ENCODE results near the gene KRTAP12-3.
A peak's percentile ranks its signal among the peaks of the same experiment; 100 is the strongest.
"Not testable (repeated sequence)": the region's sequence is repeated elsewhere in the genome, so short reads cannot be mapped to it uniquely, and the experiment has no call there.

KRTAP12-3 gene

DNA sequence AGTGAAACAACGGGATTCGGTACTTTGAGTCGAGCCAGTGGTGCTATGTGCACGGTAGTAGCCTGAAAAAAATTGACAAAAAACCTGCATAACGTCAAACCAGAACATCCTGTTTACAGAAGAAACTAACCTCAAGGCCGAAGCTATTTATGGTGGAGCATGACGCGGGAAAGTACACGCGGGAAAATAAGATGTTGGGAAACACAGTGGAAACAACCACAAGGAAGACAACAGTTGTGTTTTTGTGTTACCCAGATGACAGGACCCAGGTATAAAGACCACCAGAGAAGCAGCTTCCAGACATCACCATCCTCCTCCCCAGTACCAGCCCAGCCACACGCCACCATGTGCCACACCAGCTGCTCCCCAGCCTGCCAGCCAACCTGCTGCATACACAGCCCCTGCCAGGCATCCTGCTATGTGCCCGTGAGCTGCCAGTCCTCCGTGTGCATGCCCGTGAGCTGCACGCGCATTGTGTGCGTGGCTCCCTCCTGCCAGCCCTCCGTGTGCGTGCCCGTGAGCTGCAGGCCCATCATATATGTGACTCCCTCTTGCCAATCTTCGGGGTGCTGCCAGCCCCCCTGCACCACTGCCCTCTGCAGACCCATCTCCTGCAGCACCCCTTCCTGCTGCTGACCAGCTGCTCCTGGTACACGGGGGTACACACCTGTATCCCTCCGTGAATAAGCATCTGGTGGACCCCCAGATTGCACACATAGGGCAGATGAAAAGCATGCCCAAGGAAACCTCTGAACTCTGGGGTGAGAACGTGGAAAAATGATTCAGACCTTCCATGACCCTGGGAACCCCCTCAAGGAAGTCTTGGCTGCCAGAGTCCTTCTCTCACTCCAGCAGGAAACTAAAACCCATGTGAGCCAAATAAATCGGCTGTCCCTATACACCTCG lies at the start of gene KRTAP12-3:
KRTAP12-3 (plus strand) TSS at position 298 of the 906 bp plus-strand sequence; CDS start at position 346, 48 bp downstream.
- peak within 1 kb of the TSS in 1 of 2 donors; percentile 20 for H3K4me3 ChIP-seq (ENCODE audit: low read length in 2 of 2)
- H3K27me3 ChIP-seq (ENCODE audit: control insufficient read depth in 2 of 2, insufficient read depth in 2 of 2, low read length in 2 of 2), result peaks cover 0 to 3% of the 10 kb centered on the region in 2 donors
- H3K27ac ChIP-seq (ENCODE audit: low read depth in 2 of 2, low read length in 2 of 2), result peak within 1 kb of the TSS; percentile 37 to 65
- no peaks in the 10 kb centered on the region for H3K4me1 ChIP-seq (ENCODE audit: control insufficient read depth in 2 of 2, insufficient read depth in 2 of 2, low read length in 2 of 2)
- no peak within 1 kb of the TSS for H3K9ac ChIP-seq (ENCODE audit: low read depth in 1 of 2, low read length in 2 of 2)
- no peaks in the 10 kb centered on the region for H3K9me3 ChIP-seq (ENCODE audit: control insufficient read depth in 2 of 2, low read length in 2 of 2)
- H3K36me3 ChIP-seq (ENCODE audit: control insufficient read depth in 2 of 2, insufficient read depth in 2 of 2, low read length in 2 of 2), result no peaks in the 10 kb centered on the region

DNA sequence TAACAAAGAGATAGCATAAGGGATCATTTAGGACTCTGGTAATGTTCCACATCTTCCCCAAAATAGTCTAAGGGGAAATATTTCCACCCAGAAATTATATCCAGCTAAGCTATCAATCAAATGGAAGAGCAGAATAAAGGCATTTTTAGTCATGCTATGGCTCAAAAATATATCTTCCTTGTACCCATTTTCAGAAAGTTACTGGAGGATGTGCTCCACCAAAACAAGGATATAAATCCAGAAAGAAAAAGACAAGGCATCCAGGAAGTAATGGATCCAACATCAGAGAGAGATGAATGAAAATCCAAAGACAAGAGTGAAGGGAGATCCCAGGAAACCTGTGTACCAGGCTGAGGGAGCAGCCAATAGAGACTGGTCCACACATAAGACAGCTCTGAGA lies 48.5 kb upstream of the KRTAP12-3 start:
- Histone ChIP-seq H3K4me3 (ENCODE audit: low read length in 2 of 2) (no peak overlapping the region), H3K4me1 (ENCODE audit: control insufficient read depth in 2 of 2, insufficient read depth in 2 of 2, low read length in 2 of 2) (no peaks in the 10 kb centered on the region), H3K27ac (ENCODE audit: low read depth in 2 of 2, low read length in 2 of 2) (no peak overlapping the region), H3K9me3 (ENCODE audit: control insufficient read depth in 2 of 2, low read length in 2 of 2) (peaks cover 0 to 5% of the 10 kb centered on the region in 2 donors), H3K36me3 (ENCODE audit: control insufficient read depth in 2 of 2, insufficient read depth in 2 of 2, low read length in 2 of 2) (no peaks in the 10 kb centered on the region), H3K27me3 (ENCODE audit: control insufficient read depth in 2 of 2, insufficient read depth in 2 of 2, low read length in 2 of 2) (no peaks in the 10 kb centered on the region), H3K9ac (ENCODE audit: low read depth in 1 of 2, low read length in 2 of 2) (no peak overlapping the region)

- not testable (repeated sequence) for H3K9ac ChIP-seq (ENCODE audit: low read depth in 1 of 2, low read length in 2 of 2); H3K4me3 ChIP-seq (ENCODE audit: low read length in 2 of 2); H3K36me3 ChIP-seq (ENCODE audit: control insufficient read depth in 2 of 2, insufficient read depth in 2 of 2, low read length in 2 of 2); H3K9me3 ChIP-seq (ENCODE audit: control insufficient read depth in 2 of 2, low read length in 2 of 2); H3K4me1 ChIP-seq (ENCODE audit: control insufficient read depth in 2 of 2, insufficient read depth in 2 of 2, low read length in 2 of 2); H3K27ac ChIP-seq (ENCODE audit: low read depth in 2 of 2, low read length in 2 of 2); H3K27me3 ChIP-seq (ENCODE audit: control insufficient read depth in 2 of 2, insufficient read depth in 2 of 2, low read length in 2 of 2)
These were observed 47.4 kb upstream of the KRTAP12-3 start for GRCh38 chr21:44610157-44610843.

DNA sequence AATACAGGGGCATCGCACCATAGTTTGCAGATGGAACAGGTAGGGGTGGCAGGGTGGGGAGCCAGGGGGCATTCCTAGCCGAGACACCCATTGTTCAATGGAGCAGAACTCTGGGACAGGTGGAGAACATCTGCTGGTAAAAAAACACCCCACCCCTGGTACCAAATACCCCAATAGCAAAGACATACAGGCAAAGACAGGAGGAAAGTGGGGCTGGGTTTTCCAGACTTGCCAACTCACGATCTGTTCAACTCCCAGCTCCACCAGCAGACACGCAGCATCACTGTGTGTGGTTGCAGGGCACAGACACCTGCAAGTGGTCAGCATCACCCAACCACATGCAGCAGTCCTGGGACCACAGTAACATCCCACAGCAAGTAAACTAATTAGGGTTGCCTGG lies 46.2 kb upstream of the KRTAP12-3 start:
- H3K36me3 ChIP-seq (ENCODE audit: control insufficient read depth in 2 of 2, insufficient read depth in 2 of 2, low read length in 2 of 2), result no peaks in the 10 kb centered on the region
- no peak overlapping the region for H3K9ac ChIP-seq (ENCODE audit: low read depth in 1 of 2, low read length in 2 of 2)
- no peak overlapping the region for H3K27ac ChIP-seq (ENCODE audit: low read depth in 2 of 2, low read length in 2 of 2)
- no peaks in the 10 kb centered on the region for H3K4me1 ChIP-seq (ENCODE audit: control insufficient read depth in 2 of 2, insufficient read depth in 2 of 2, low read length in 2 of 2)
- no peak overlapping the region for H3K4me3 ChIP-seq (ENCODE audit: low read length in 2 of 2)
- H3K27me3 ChIP-seq (ENCODE audit: control insufficient read depth in 2 of 2, insufficient read depth in 2 of 2, low read length in 2 of 2), result no peaks in the 10 kb centered on the region
- H3K9me3 ChIP-seq (ENCODE audit: control insufficient read depth in 2 of 2, low read length in 2 of 2), result peaks cover 0 to 5% of the 10 kb centered on the region in 2 donors

DNA sequence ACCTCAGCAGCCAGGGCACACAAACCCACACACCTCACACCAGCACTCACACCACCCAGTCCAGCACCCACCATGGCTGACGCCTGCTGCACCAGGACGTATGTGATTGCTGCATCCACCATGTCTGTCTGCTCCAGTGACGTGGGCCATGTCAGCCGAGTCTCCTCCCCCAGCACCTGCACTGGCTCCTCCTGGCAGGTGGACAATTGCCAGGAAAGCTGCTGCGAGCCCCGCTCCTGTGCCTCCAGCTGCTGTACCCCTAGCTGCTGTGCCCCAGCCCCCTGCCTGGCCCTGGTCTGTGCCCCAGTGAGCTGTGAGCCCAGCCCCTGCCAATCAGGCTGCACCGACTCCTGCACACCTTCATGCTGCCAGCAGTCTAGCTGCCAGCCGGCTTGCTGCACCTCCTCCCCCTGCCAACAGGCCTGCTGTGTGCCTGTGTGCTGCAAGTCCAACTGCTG lies 45.7 kb upstream of the KRTAP12-3 start, which contains the start of gene KRTAP10-8:
KRTAP10-8 (plus strand) TSS at position 51 of the 458 bp plus-strand sequence; CDS start at position 73, 22 bp downstream.
- no peak within 1 kb of the TSS for H3K9ac ChIP-seq (ENCODE audit: low read depth in 1 of 2, low read length in 2 of 2)
- no peak within 1 kb of the TSS for H3K4me3 ChIP-seq (ENCODE audit: low read length in 2 of 2)
- no peak within 1 kb of the TSS for H3K27ac ChIP-seq (ENCODE audit: low read depth in 2 of 2, low read length in 2 of 2)
- no peaks in the 10 kb centered on the region for H3K27me3 ChIP-seq (ENCODE audit: control insufficient read depth in 2 of 2, insufficient read depth in 2 of 2, low read length in 2 of 2)
- no peaks in the 10 kb centered on the region for H3K36me3 ChIP-seq (ENCODE audit: control insufficient read depth in 2 of 2, insufficient read depth in 2 of 2, low read length in 2 of 2)
- H3K4me1 ChIP-seq (ENCODE audit: control insufficient read depth in 2 of 2, insufficient read depth in 2 of 2, low read length in 2 of 2), result no peaks in the 10 kb centered on the region
- peaks cover 0 to 5% of the 10 kb centered on the region in 2 donors for H3K9me3 ChIP-seq (ENCODE audit: control insufficient read depth in 2 of 2, low read length in 2 of 2)

GRCh38 chr21:44612669-44613229 lies 45.0 kb upstream of the KRTAP12-3 start:
- H3K4me3 ChIP-seq (ENCODE audit: low read length in 2 of 2), result no peak overlapping the region
- no peaks in the 10 kb centered on the region for H3K36me3 ChIP-seq (ENCODE audit: control insufficient read depth in 2 of 2, insufficient read depth in 2 of 2, low read length in 2 of 2)
- no peak overlapping the region for H3K27ac ChIP-seq (ENCODE audit: low read depth in 2 of 2, low read length in 2 of 2)
- no peaks in the 10 kb centered on the region for H3K4me1 ChIP-seq (ENCODE audit: control insufficient read depth in 2 of 2, insufficient read depth in 2 of 2, low read length in 2 of 2)
- H3K9me3 ChIP-seq (ENCODE audit: control insufficient read depth in 2 of 2, low read length in 2 of 2), result peaks cover 0 to 5% of the 10 kb centered on the region in 2 donors
- H3K27me3 ChIP-seq (ENCODE audit: control insufficient read depth in 2 of 2, insufficient read depth in 2 of 2, low read length in 2 of 2), result no peaks in the 10 kb centered on the region
- no peak overlapping the region for H3K9ac ChIP-seq (ENCODE audit: low read depth in 1 of 2, low read length in 2 of 2)

- Histone ChIP-seq H3K4me3 (ENCODE audit: low read length in 2 of 2) (no peak overlapping the region), H3K27me3 (ENCODE audit: control insufficient read depth in 2 of 2, insufficient read depth in 2 of 2, low read length in 2 of 2) (no peaks in the 10 kb centered on the region), H3K9ac (ENCODE audit: low read depth in 1 of 2, low read length in 2 of 2) (no peak overlapping the region), H3K9me3 (ENCODE audit: control insufficient read depth in 2 of 2, low read length in 2 of 2) (peaks cover 0 to 5% of the 10 kb centered on the region in 2 donors), H3K27ac (ENCODE audit: low read depth in 2 of 2, low read length in 2 of 2) (no peak overlapping the region), H3K4me1 (ENCODE audit: control insufficient read depth in 2 of 2, insufficient read depth in 2 of 2, low read length in 2 of 2) (no peaks in the 10 kb centered on the region), H3K36me3 (ENCODE audit: control insufficient read depth in 2 of 2, insufficient read depth in 2 of 2, low read length in 2 of 2) (no peaks in the 10 kb centered on the region)
These were observed 44.2 kb upstream of the KRTAP12-3 start for GRCh38 chr21:44613386-44614155.

GRCh38 chr21:44614161-44614631 lies 43.5 kb upstream of the KRTAP12-3 start:
- Histone ChIP-seq H3K9ac (ENCODE audit: low read depth in 1 of 2, low read length in 2 of 2) (no peak overlapping the region), H3K27ac (ENCODE audit: low read depth in 2 of 2, low read length in 2 of 2) (no peak overlapping the region), H3K4me3 (ENCODE audit: low read length in 2 of 2) (no peak overlapping the region), H3K9me3 (ENCODE audit: control insufficient read depth in 2 of 2, low read length in 2 of 2) (peaks cover 0 to 5% of the 10 kb centered on the region in 2 donors), H3K4me1 (ENCODE audit: control insufficient read depth in 2 of 2, insufficient read depth in 2 of 2, low read length in 2 of 2) (no peaks in the 10 kb centered on the region), H3K27me3 (ENCODE audit: control insufficient read depth in 2 of 2, insufficient read depth in 2 of 2, low read length in 2 of 2) (no peaks in the 10 kb centered on the region), H3K36me3 (ENCODE audit: control insufficient read depth in 2 of 2, insufficient read depth in 2 of 2, low read length in 2 of 2) (no peaks in the 10 kb centered on the region)

GRCh38 chr21:44614961-44615391 lies 42.8 kb upstream of the KRTAP12-3 start:
- Histone ChIP-seq H3K9ac (ENCODE audit: low read depth in 1 of 2, low read length in 2 of 2) (no peak overlapping the region), H3K36me3 (ENCODE audit: control insufficient read depth in 2 of 2, insufficient read depth in 2 of 2, low read length in 2 of 2) (no peaks in the 10 kb centered on the region), H3K9me3 (ENCODE audit: control insufficient read depth in 2 of 2, low read length in 2 of 2) (peaks cover 0 to 5% of the 10 kb centered on the region in 2 donors), H3K27ac (ENCODE audit: low read depth in 2 of 2, low read length in 2 of 2) (no peak overlapping the region), H3K4me3 (ENCODE audit: low read length in 2 of 2) (no peak overlapping the region), H3K4me1 (ENCODE audit: control insufficient read depth in 2 of 2, insufficient read depth in 2 of 2, low read length in 2 of 2) (no peaks in the 10 kb centered on the region), H3K27me3 (ENCODE audit: control insufficient read depth in 2 of 2, insufficient read depth in 2 of 2, low read length in 2 of 2) (no peaks in the 10 kb centered on the region)
